ENCODE measurements around the gene CNPY4. TPM values are rescaled to one million over a fixed set of nuclear protein-coding genes. Genes with fewer than 3 reads are reported as not detected.

The CNPY4 gene
- total RNA-seq, 1 donor: 25.0 TPM

DNA sequence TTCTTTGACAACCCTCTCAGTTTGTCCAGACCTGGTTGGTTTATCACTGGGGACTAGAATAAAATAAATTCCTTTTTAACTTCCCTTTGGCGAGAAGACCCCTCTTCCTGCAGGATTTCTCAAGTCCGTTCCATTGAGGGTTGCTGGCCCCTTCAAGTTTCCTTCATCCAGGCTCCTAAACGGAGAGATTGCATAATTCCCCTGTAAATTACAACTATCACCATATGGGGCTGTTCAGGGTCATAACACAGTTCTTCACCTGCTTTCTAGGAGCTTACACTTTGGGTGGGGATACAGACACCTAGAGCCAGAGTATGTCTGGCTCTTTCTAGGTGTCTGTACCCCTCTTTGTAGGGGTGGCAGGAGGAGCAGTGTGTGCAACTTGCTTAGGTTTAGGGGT, 33.9 kb upstream of the CNPY4 start:
- H2AFZ ChIP-seq (ENCODE audit: low read length): no peak overlapping the region

DNA sequence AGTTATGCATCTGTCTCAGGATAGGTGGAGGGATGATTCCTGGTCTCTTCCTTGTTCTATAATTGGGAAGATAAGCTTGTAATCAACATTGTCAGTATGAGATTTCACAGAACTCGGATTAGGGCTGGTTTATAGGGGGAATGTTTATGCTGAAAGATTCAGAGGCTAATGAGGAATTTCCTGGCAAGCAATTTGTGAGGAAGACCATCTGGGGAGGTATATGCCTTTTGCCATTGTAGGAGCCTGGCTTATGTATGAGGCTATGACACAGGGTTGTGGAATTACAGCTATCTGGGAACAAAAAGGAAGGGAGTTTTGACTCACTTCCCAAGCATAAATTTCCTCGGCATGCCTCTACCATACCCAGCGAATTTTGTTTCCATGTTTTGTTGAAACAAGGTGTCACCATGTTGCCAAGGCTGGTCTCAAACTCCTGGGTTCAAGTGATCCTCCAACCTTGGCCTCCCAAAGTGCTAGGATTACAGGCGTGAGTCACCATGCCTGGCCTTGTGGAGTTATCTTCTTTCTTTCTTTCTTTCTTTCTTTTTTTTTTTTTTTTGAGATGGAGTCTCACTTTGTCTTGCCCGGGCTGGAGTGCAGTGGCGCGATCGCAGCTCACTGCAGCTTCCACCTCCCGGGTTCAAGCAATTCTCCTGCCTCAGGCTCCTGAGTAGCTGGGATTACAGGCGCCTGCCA, 32.2 kb upstream of the CNPY4 start:
- peak; percentile 92 for DNase-seq (ENCODE audit: insufficient read length, low spot score, missing footprints)
- no peaks in the 10 kb centered on the region for H3K27me3 ChIP-seq (ENCODE audit: insufficient read depth, low read length)
- H3K4me3 ChIP-seq (ENCODE audit: insufficient read depth, low read length): no peak overlapping the region
- peaks cover 20% of the 10 kb centered on the region for H3K36me3 ChIP-seq (ENCODE audit: insufficient read depth, low read length)
- no peaks in the 10 kb centered on the region for H3K9me3 ChIP-seq (ENCODE audit: low read depth, low read length)
- H4K20me1 ChIP-seq (ENCODE audit: insufficient read depth, low read length): no peaks in the 10 kb centered on the region
- peak overlapping the region; percentile 65 for H3K4me2 ChIP-seq (ENCODE audit: insufficient read depth, low read length)
- H3K27ac ChIP-seq (ENCODE audit: low read depth, low read length): peak overlapping the region; percentile 84
- H3K79me2 ChIP-seq (ENCODE audit: insufficient read depth, low read length): peaks cover 28% of the 10 kb centered on the region
- H3K4me1 ChIP-seq (ENCODE audit: insufficient read depth, low read length): peaks cover 33% of the 10 kb centered on the region
- H2AFZ ChIP-seq (ENCODE audit: low read length): peak overlapping the region; percentile 61
- TF ChIP-seq CTCF (IDR thresholded peaks at IDR 0.05; ENCODE audit: extremely low read depth, low read depth, low read length): no peak

More for the DNA sequence above, 33.9 kb upstream of the CNPY4 start:
- no peak for DNase-seq (ENCODE audit: insufficient read length, low spot score, missing footprints)
- Histone ChIP-seq H3K27me3 (ENCODE audit: insufficient read depth, low read length) (no peaks in the 10 kb centered on the region), H3K27ac (ENCODE audit: low read depth, low read length) (no peak overlapping the region), H3K36me3 (ENCODE audit: insufficient read depth, low read length) (peaks cover 4% of the 10 kb centered on the region), H3K4me1 (ENCODE audit: insufficient read depth, low read length) (peaks cover 40% of the 10 kb centered on the region), H3K4me2 (ENCODE audit: insufficient read depth, low read length) (no peak overlapping the region), H3K4me3 (ENCODE audit: insufficient read depth, low read length) (no peak overlapping the region), H3K79me2 (ENCODE audit: insufficient read depth, low read length) (peaks cover 25% of the 10 kb centered on the region), H3K9me3 (ENCODE audit: low read depth, low read length) (no peaks in the 10 kb centered on the region), H4K20me1 (ENCODE audit: insufficient read depth, low read length) (peaks cover 2% of the 10 kb centered on the region)
- no peak for TF ChIP-seq CTCF (IDR thresholded peaks at IDR 0.05; ENCODE audit: extremely low read depth, low read depth, low read length)

- H3K27me3 ChIP-seq (ENCODE audit: insufficient read depth, low read length): no peaks in the 10 kb centered on the region
- no peak for DNase-seq (ENCODE audit: insufficient read length, low spot score, missing footprints)
- TF ChIP-seq CTCF (IDR thresholded peaks at IDR 0.05; ENCODE audit: extremely low read depth, low read depth, low read length): no peak
- H3K4me2 ChIP-seq (ENCODE audit: insufficient read depth, low read length): peak overlapping the region; percentile 86
- peak overlapping the region; percentile 92 for H3K4me3 ChIP-seq (ENCODE audit: insufficient read depth, low read length)
- H3K4me1 ChIP-seq (ENCODE audit: insufficient read depth, low read length): peaks cover 31% of the 10 kb centered on the region
- H4K20me1 ChIP-seq (ENCODE audit: insufficient read depth, low read length): no peaks in the 10 kb centered on the region
- H3K36me3 ChIP-seq (ENCODE audit: insufficient read depth, low read length): peaks cover 30% of the 10 kb centered on the region
- H3K79me2 ChIP-seq (ENCODE audit: insufficient read depth, low read length): peaks cover 32% of the 10 kb centered on the region
- H3K27ac ChIP-seq (ENCODE audit: low read depth, low read length): peak overlapping the region; percentile 84
- no peaks in the 10 kb centered on the region for H3K9me3 ChIP-seq (ENCODE audit: low read depth, low read length)
- H2AFZ ChIP-seq (ENCODE audit: low read length): peak overlapping the region; percentile 79
These were observed 31.3 kb upstream of the CNPY4 start for GRCh38 chr7:100088095-100088620.

DNA sequence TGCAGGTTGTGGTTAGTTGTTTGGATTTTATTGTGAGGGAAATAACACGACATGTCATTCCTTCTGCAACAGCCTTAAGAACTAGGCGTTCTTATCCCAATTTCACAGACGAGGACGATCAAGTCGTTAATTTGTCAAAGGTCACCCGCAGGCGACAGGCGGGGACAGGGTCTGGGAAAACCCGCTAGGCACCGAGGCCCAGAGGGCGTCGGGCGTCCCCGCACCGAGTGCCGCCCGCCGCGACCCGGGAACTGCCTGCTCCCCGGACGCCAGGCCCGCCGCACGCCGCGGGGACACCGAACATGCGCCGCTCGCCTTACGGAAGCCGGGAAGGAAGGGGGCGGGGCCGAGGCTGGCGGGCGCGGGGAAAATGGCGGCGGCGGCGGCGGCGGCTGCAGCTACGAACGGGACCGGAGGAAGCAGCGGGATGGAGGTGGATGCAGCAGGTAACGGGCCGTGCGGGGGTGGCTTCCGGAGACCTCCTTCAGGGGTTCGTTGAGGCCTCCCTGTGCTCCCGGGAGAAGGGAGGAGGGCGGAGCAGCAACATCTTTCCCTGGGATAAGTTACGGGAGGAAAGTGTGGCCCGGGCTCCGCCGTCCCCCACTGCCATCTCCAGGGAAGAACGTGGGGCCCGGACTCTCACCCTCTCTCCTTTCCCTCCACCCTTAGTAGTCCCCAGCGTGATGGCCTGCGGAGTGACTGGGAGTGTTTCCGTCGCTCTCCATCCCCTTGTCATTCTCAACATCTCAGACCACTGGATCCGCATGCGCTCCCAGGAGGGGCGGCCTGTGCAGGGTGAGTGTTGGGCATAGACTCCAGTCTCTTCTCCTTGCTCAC, 30.6 kb upstream of the CNPY4 start, which contains the start of gene COPS6:
TSS of gene COPS6 (plus strand) at position 349 of the 837 bp plus-strand sequence. CDS start at position 371, 22 bp downstream.
- Histone ChIP-seq H4K20me1 (ENCODE audit: insufficient read depth, low read length) (peaks cover 5% of the 10 kb centered on the region), H3K4me3 (ENCODE audit: insufficient read depth, low read length) (peak within 1 kb of the TSS; percentile 92), H3K4me2 (ENCODE audit: insufficient read depth, low read length) (peak within 1 kb of the TSS; percentile 86), H2AFZ (ENCODE audit: low read length) (peak within 1 kb of the TSS; percentile 93), H3K4me1 (ENCODE audit: insufficient read depth, low read length) (peaks cover 31% of the 10 kb centered on the region), H3K27me3 (ENCODE audit: insufficient read depth, low read length) (no peaks in the 10 kb centered on the region), H3K36me3 (ENCODE audit: insufficient read depth, low read length) (peaks cover 37% of the 10 kb centered on the region), H3K9me3 (ENCODE audit: low read depth, low read length) (no peaks in the 10 kb centered on the region), H3K27ac (ENCODE audit: low read depth, low read length) (peak within 1 kb of the TSS; percentile 84), H3K79me2 (ENCODE audit: insufficient read depth, low read length) (peaks cover 33% of the 10 kb centered on the region)
- DNase-seq (ENCODE audit: insufficient read length, low spot score, missing footprints): peak; percentile 93
- TF ChIP-seq CTCF (IDR thresholded peaks at IDR 0.05; ENCODE audit: extremely low read depth, low read depth, low read length): no peak

All from osteoblast (primary cell).